IgD-negative memory B cell (primary cell): ENCODE measurements around the gene CARMIL1. TPM values are rescaled to one million over a fixed set of nuclear protein-coding genes. Genes with fewer than 3 reads are reported as not detected.
A peak's percentile ranks its signal among the peaks of the same experiment; 100 is the strongest.

Experiments used
- H3K27ac Mint-ChIP-seq, 3 donors: one replicate each; pipeline ENCODE4 v1.8.0; 2020 to 2022; ENCODE audit warnings: mild to moderate bottlenecking in 3 of 3, mixed read lengths in 3 of 3, moderate library complexity in 1 of 3
- H3K27me3 Mint-ChIP-seq: one replicate; pipeline ENCODE4 v1.8.0; 2021; ENCODE audit warnings: mixed read lengths
- H3K36me3 Mint-ChIP-seq: one replicate; pipeline ENCODE4 v1.8.0; 2020; ENCODE audit warnings: mild to moderate bottlenecking, mixed read lengths
- H3K4me1 Mint-ChIP-seq, 3 donors: one replicate each; pipeline ENCODE4 v1.8.0; 2020 to 2022; ENCODE audit warnings: mixed read lengths in 3 of 3, mild to moderate bottlenecking in 1 of 3
- H3K4me3 Mint-ChIP-seq, 4 donors: one replicate each; pipeline ENCODE4 v1.8.0; 2020 to 2022; ENCODE audit warnings: mild to moderate bottlenecking in 4 of 4, mixed read lengths in 4 of 4, moderate library complexity in 3 of 4
- H3K9me3 Mint-ChIP-seq, 3 donors: one replicate each; pipeline ENCODE4 v1.8.0; 2020 to 2021; ENCODE audit warnings: mixed read lengths in 3 of 3, mild to moderate bottlenecking in 1 of 3
- polyA plus RNA-seq: library from polyadenylated mRNA; unstranded; fragments of 300-500 nt; fragmentation: Illumina TruSeq; gene quantifications from one replicate; pipeline ENCODE4 v1.2.3, GENCODE V29; 2021

Gene CARMIL1
- polyA plus RNA-seq: 1.1 TPM

DNA sequence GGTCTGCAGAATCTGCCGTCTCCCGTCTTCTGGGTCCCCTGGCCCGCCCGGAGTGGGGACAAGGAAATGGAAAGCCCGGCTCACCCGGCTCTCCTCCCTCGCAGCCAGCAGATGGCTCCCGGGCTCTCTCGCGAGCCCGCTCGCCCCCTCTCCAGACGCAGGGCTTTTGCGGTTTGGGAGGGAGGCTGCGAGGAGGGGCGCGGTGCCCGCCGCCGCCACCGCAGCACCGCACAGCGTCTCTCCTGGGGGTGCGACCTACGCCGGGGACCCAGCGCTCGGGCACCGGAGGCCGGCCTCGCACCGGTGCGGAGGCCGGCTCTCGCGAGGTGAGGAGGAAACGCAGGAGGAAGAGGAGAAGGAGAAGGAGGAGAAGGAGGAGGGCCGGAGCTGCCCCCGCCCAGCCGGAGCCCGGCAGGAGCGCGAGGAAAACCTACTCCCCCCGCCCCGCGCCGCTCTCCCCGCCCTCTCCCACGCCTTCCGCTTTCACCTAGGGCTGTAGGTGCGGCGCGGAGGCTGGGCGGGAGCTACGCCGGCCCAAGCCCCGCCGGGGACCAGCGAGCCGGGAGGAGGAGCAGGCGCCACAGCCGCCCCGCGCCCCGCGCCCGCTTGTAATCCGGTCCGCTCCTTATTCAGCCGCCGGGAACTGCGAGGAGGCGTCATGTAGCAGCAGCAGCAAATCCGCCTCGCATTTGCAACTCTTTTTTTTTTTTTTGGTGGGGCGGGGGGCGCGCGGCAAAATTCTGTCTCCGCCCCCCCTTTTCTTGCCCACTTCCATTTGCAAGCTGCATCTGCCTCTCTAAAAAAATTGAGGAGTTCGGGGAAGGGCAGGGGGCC is at the start of gene CARMIL1:
Gene CARMIL1, plus strand, starts transcription at position 461 of the 834 bp plus-strand sequence. CDS start 422 bp downstream, outside the sequence.
- no peaks in the 10 kb centered on the region for H3K36me3 Mint-ChIP-seq
- peaks cover 9 to 33% (median 10%) of the 10 kb centered on the region in 3 donors for H3K4me1 Mint-ChIP-seq
- H3K4me3 Mint-ChIP-seq: peak within 1 kb of the TSS; percentile 85 to 94 (median 90)
- H3K27me3 Mint-ChIP-seq: peaks cover 14% of the 10 kb centered on the region
- peak within 1 kb of the TSS; percentile 40 to 91 (median 60) for H3K27ac Mint-ChIP-seq
- no peaks in the 10 kb centered on the region for H3K9me3 Mint-ChIP-seq

DNA sequence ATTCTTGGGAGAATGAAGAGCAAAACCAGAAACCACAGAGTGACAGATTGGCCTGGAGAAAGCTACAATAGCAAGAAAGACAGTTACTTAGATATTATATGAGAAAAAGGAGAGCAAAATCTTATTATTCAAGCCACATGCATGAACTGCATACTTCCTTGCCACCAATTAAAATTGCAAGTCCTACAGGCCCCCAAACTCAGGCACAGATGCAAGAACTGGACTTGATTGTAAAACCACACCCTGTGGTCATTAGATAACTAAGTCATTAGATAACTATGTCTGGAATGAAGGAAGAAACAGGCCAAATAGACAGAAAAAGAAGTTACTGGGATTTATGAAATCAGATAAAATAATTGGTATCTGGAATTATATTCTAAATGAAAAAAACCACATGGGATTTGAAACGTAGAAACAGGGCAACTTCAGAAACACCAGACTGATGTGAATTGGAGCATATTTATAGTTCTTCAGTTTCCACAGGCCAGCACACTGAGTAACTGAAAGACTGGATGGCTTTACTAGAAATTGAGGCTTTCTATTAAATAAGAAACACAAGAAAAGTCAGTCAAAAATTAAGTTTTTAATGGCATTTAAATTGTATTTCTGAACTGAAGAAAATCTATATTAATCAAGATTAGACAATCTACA is 49.4 kb upstream of the CARMIL1 start:
- Mint-ChIP-seq H3K9me3 (no peaks in the 10 kb centered on the region), H3K4me1 (no peaks in the 10 kb centered on the region), H3K4me3 (no peak overlapping the region), H3K36me3 (peaks cover 2% of the 10 kb centered on the region), H3K27ac (no peak overlapping the region), H3K27me3 (peaks cover 7% of the 10 kb centered on the region)

DNA sequence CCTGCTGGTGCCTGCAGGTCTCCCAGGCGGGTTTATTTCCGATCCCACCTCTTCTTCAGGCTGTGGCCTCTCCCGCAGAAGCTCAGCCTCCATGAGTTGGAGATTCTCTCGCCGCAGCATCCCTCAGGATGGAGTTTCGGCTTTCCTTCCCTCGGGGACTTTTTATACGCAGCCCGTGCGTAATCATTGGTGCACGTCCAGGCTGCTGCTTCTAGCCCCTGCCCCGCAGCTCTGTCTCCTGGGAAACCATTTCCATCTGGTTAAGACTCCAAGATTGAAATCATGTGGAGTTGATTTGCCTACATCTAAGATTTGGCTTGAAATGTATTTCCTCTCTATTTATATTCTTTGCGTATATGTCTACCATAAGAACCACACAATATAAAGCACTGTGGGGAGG is 46.7 kb upstream of the CARMIL1 start:
- H3K27ac Mint-ChIP-seq: no peak overlapping the region
- H3K4me3 Mint-ChIP-seq: no peak overlapping the region
- H3K36me3 Mint-ChIP-seq: peaks cover 3% of the 10 kb centered on the region
- H3K9me3 Mint-ChIP-seq: no peaks in the 10 kb centered on the region
- H3K27me3 Mint-ChIP-seq: peaks cover 11% of the 10 kb centered on the region
- H3K4me1 Mint-ChIP-seq: peaks cover 0 to 2% (median 0%) of the 10 kb centered on the region in 3 donors

DNA sequence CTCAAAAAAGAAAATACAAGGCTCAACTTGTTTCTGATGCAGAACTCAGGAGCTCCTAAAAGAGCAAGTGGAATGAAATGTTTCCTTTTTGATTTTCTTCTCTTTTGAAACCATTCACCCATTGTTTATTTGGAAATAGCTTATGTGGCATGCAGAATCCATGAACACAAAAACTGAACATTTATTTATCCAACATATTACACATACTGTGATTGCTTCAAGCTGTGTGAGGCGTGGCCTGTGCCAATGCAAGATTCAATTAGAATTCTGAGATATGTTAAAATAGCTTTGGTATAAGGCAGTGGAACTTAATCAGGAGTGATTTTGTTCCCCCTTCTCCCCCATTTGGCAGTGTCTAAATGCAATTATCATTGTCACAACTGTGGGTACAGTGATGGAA is 45.9 kb upstream of the CARMIL1 start:
- H3K4me3 Mint-ChIP-seq: no peak overlapping the region
- H3K36me3 Mint-ChIP-seq: peaks cover 3% of the 10 kb centered on the region
- H3K27me3 Mint-ChIP-seq: peaks cover 11% of the 10 kb centered on the region
- peaks cover 0 to 2% (median 0%) of the 10 kb centered on the region in 3 donors for H3K4me1 Mint-ChIP-seq
- no peaks in the 10 kb centered on the region for H3K9me3 Mint-ChIP-seq
- H3K27ac Mint-ChIP-seq: no peak overlapping the region

DNA sequence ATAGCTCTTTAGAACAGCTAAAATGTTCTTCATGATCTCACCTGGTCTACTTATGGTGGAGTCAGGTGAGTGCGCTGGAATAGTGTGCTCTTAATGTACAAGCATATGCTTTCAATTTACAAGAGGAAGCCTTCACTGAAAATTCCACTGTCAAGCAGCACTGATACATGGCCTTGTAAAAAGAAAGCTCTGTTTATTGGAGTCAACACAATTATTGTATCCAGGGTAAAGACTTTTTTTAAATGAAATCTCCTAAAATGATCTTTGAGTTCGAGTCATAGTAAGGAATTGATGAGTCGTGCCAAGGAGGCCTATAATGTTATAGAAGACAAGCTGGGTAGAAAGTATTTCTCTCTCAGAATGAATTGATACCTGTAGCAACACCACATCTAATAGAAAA is 41.6 kb upstream of the CARMIL1 start:
- Mint-ChIP-seq H3K27ac (no peak overlapping the region), H3K4me1 (peaks cover 0 to 2% (median 0%) of the 10 kb centered on the region in 3 donors), H3K36me3 (peaks cover 1% of the 10 kb centered on the region), H3K27me3 (peaks cover 6% of the 10 kb centered on the region), H3K4me3 (no peak overlapping the region), H3K9me3 (no peaks in the 10 kb centered on the region)

DNA sequence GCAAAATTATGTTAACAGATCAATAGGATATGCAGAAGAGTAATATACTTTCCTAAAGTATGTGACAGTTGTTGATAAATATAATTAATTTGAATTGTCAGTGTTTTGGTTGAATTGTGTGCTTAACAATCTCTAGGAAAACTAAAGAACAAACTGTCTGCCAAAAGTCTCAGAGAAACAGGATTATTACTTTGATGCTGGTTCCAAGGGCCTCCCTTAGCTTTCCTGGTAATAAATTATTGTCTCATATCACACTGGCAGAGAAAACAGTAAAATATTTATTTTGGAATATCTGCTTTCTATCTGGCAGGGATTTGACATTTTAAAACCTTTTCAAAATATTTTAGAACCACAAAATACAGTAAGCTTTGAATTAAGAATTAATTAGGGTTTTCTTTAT is 40.1 kb upstream of the CARMIL1 start:
- H3K9me3 Mint-ChIP-seq: no peaks in the 10 kb centered on the region
- H3K4me3 Mint-ChIP-seq: no peak overlapping the region
- H3K27me3 Mint-ChIP-seq: peaks cover 3% of the 10 kb centered on the region
- H3K4me1 Mint-ChIP-seq: peaks cover 0 to 2% (median 0%) of the 10 kb centered on the region in 3 donors
- H3K27ac Mint-ChIP-seq: no peak overlapping the region
- H3K36me3 Mint-ChIP-seq: peaks cover 1% of the 10 kb centered on the region

DNA sequence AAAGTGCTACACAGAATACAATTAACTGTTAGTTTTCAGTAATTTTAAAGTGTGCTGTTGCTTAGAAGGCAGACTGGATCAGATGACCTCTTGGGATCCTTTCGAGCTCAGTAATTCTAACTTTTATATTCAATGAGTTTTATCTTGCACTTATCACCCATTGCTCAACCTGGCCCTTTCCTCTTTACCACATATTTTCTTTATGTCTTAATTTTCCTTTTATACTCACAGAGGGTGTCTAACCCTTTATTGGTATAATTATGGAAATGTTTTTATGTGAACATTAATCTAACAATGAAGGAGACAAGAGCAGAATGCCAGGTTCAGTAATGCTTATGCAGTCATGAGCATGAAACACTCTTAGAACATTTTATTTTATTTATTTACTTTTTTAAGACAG is 39.7 kb upstream of the CARMIL1 start:
- H3K4me3 Mint-ChIP-seq: no peak overlapping the region
- peaks cover 4% of the 10 kb centered on the region for H3K27me3 Mint-ChIP-seq
- no peak overlapping the region for H3K27ac Mint-ChIP-seq
- H3K4me1 Mint-ChIP-seq: peaks cover 0 to 2% (median 0%) of the 10 kb centered on the region in 3 donors
- H3K9me3 Mint-ChIP-seq: no peaks in the 10 kb centered on the region
- H3K36me3 Mint-ChIP-seq: peaks cover 1% of the 10 kb centered on the region

DNA sequence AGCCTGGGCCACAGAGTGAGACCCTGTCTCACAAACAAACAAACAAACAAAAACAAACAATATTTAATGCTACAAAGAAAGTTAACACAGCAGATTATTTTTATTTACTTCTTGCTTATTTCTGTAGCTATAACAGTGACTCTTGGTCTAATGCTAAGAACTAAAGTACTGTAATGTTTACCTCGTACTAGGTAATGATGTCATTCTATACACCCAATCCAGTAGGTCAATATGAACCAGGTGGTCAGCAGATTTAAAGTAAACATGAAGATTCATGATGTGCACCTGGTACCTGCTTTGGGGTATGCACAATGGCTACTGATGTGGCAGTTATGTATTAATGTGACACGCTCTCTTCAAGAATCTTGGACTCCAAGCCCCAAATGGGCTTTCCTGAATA is 36.6 kb upstream of the CARMIL1 start:
- H3K4me1 Mint-ChIP-seq: no peaks in the 10 kb centered on the region
- H3K9me3 Mint-ChIP-seq: no peaks in the 10 kb centered on the region
- no peak overlapping the region for H3K4me3 Mint-ChIP-seq
- H3K36me3 Mint-ChIP-seq: no peaks in the 10 kb centered on the region
- no peak overlapping the region for H3K27ac Mint-ChIP-seq
- peaks cover 6% of the 10 kb centered on the region for H3K27me3 Mint-ChIP-seq

DNA sequence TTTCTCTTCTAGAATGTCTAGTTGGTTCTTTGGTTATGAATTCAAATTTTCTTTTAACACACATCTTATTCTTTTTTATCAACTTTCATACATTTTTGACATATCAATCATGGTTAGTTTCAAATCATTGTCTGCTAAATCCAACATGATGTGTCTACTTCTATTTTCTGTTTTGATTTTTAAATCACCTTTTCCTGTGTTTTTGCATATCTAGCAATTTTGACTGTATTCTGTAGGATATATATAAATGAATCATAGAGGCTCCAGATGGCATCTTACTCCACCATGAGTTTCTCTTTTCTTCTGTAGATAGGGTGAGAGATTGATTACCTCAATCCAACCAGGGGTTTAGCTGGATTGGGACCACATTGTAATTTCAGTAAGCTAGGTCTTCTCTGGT is 34.3 kb upstream of the CARMIL1 start:
- Mint-ChIP-seq H3K9me3 (no peaks in the 10 kb centered on the region), H3K27ac (no peak overlapping the region), H3K4me1 (no peaks in the 10 kb centered on the region), H3K4me3 (no peak overlapping the region), H3K36me3 (no peaks in the 10 kb centered on the region), H3K27me3 (peaks cover 7% of the 10 kb centered on the region)

DNA sequence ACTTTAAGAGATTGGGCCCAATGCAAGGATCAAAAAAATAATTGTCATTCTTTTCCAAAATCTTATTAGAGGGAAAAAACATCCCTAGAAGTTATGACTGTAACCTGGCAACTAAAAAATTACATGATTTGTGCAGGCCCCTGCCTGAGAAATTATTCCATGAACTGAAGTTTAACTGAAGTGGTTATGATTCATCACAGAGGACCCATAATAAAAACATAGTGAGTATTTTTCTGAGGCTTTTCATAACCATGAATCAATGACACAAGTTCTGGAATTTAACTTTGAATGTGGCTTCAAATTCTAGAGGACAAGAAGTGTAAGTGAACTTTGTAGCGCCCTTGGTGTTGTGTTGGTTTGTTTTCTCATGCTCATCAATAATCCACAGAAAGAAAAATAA is 31.1 kb upstream of the CARMIL1 start:
- Mint-ChIP-seq H3K4me1 (peaks cover 0 to 3% (median 0%) of the 10 kb centered on the region in 3 donors), H3K9me3 (no peaks in the 10 kb centered on the region), H3K27me3 (peaks cover 20% of the 10 kb centered on the region), H3K36me3 (no peaks in the 10 kb centered on the region), H3K27ac (no peak overlapping the region), H3K4me3 (no peak overlapping the region)

DNA sequence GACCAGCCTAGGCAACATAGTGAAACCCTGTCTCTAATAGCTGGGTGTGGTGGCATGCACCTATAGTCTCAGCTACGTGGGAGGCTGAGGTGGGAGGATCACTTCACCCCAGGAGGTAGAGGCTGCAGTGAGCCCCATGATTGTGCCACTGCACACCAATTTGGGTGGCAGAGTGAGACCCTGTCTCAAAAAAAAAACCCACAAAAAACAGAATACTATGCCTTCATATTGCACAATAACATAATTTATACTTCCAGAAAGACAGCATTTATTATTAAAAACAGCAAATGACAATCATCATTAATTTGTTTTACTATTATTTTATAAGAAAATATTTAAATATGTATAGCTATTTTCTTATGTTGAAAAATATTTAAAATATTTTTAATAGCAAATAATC is 30.0 kb upstream of the CARMIL1 start:
- peaks cover 0 to 3% (median 0%) of the 10 kb centered on the region in 3 donors for H3K4me1 Mint-ChIP-seq
- H3K27ac Mint-ChIP-seq: peak overlapping the region in 1 of 3 donors; percentile 57
- no peak overlapping the region for H3K4me3 Mint-ChIP-seq
- H3K27me3 Mint-ChIP-seq: peaks cover 20% of the 10 kb centered on the region
- no peaks in the 10 kb centered on the region for H3K9me3 Mint-ChIP-seq
- no peaks in the 10 kb centered on the region for H3K36me3 Mint-ChIP-seq

DNA sequence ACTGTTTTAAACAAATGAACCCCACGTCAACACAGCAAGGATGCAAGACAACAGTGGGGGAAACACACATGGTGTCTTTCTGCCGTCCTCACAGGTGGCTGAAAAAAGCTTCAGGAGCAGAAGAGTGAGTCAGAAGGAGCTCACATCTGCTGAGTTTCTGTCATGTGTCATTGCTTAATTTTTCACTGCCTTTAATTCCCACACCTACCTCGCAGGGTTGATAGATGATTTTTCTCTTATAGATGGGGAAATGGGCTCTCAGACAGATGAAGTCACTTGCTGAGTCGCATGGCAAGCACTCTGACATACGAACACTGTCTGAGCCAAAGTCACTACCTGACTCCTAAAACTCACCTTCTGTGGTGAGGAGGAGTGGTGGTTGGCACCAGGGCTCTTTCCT is 28.3 kb upstream of the CARMIL1 start:
- peaks cover 15% of the 10 kb centered on the region for H3K27me3 Mint-ChIP-seq
- H3K27ac Mint-ChIP-seq: no peak overlapping the region
- no peaks in the 10 kb centered on the region for H3K36me3 Mint-ChIP-seq
- peaks cover 0 to 3% (median 0%) of the 10 kb centered on the region in 3 donors for H3K4me1 Mint-ChIP-seq
- no peak overlapping the region for H3K4me3 Mint-ChIP-seq
- H3K9me3 Mint-ChIP-seq: no peaks in the 10 kb centered on the region

DNA sequence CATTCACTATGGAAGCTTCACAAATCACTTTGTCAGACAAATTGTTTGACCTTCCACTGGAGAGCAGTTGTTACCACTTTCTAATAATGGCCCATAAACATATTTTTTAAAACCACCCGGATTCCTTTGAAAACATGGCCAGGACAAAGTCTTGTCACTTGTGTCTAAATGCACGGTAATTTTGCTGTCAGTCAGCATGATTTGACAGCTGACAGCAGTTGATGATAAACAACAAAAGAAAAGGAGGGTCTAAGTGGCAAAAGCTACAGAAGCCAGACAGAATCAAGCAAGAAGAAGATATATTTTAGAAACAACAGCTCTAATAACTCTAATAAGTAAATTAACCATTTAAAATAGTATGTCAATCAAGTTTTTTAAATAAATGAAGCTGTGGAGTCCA is 27.7 kb upstream of the CARMIL1 start:
- Mint-ChIP-seq H3K9me3 (no peaks in the 10 kb centered on the region), H3K36me3 (peaks cover 2% of the 10 kb centered on the region), H3K4me1 (peaks cover 0 to 3% (median 0%) of the 10 kb centered on the region in 3 donors), H3K27ac (no peak overlapping the region), H3K4me3 (peak overlapping the region in 1 of 4 donors; percentile 50), H3K27me3 (peaks cover 18% of the 10 kb centered on the region)

DNA sequence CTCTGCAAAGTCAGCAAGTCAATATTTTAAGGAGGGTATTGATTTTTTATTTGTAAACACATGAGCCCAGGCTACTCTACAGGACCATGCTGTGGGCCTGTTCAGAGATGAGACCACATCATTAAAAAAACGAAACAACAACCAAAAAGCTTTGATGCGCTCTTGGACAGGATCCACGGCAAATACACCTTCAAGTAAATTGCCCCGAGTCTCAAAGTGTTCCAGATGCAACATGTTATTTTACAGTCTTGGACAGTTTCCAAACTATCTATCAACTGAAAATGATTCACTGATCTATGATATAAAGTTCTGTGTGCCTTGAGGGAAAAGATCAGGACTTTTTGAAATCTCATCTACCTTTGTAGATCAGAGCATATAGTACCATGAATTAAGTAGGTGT is 25.8 kb upstream of the CARMIL1 start:
- H3K27me3 Mint-ChIP-seq: peaks cover 18% of the 10 kb centered on the region

DNA sequence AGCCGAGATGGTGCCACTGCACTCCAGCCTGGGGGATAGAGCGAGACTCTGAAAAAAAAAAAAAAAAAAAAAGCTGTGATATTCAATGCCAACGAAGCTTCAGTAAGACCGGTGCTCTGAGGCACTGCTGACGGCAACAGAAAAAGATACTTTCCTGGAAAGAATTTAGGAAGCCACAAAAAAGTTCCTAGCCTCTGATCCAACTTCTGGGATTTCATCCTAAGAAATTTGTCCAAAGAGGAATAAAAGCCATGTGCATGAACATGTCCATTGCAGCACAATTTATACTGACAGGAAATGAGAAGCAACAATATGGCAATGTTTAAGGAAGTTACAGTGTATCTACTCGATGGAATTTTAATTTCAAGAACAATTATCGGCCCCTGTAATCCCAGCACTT is 24.5 kb upstream of the CARMIL1 start:
- Mint-ChIP-seq H3K4me1 (peaks cover 0 to 3% (median 0%) of the 10 kb centered on the region in 3 donors), H3K27ac (no peak overlapping the region), H3K4me3 (no peak overlapping the region), H3K9me3 (no peaks in the 10 kb centered on the region), H3K27me3 (peaks cover 17% of the 10 kb centered on the region), H3K36me3 (peaks cover 2% of the 10 kb centered on the region)

More for the DNA sequence above, 25.8 kb upstream of the CARMIL1 start:
- Mint-ChIP-seq H3K4me3 (no peak overlapping the region), H3K36me3 (peaks cover 2% of the 10 kb centered on the region), H3K4me1 (peaks cover 0 to 3% (median 0%) of the 10 kb centered on the region in 3 donors), H3K27ac (no peak overlapping the region), H3K9me3 (no peaks in the 10 kb centered on the region)
